Endodermal cell (in vitro differentiated cells): ENCODE results near the gene CREB3L2. TPM values are rescaled to one million over a fixed set of nuclear protein-coding genes. Genes with fewer than 3 reads are reported as not detected.

Experiments used
- DNase-seq: peaks from one replicate; pipeline ENCODE4 v3.0.0-alpha.2; 2017
- H3K27ac ChIP-seq: 2 replicates; pipeline ENCODE4 v1.5.1; 2013; ENCODE audit warnings: mild to moderate bottlenecking, low read depth, low read length, moderate library complexity
- H3K27me3 ChIP-seq: 2 replicates; pipeline ENCODE4 v1.6.1; 2013; ENCODE audit warnings: mild to moderate bottlenecking, low read length, moderate library complexity; ENCODE audit not compliant: insufficient read depth, control insufficient read depth, poor library complexity, severe bottlenecking
- H3K36me3 ChIP-seq: 2 replicates; pipeline ENCODE4 v1.7.0; 2013; ENCODE audit warnings: mild to moderate bottlenecking, low read length, moderate library complexity; ENCODE audit not compliant: control insufficient read depth, insufficient read depth
- H3K4me1 ChIP-seq: one replicate; pipeline ENCODE4 v1.7.0; 2013; ENCODE audit warnings: low read length; ENCODE audit not compliant: control insufficient read depth, insufficient read depth
- H3K4me3 ChIP-seq: 2 replicates; pipeline ENCODE4 v1.5.1; 2013; ENCODE audit warnings: mild to moderate bottlenecking, low read length, moderate library complexity
- H3K9ac ChIP-seq: 2 replicates; pipeline ENCODE4 v1.6.1; 2013; ENCODE audit warnings: mild to moderate bottlenecking, low read length, moderate library complexity; ENCODE audit not compliant: poor library complexity, severe bottlenecking; ENCODE audit errors: extremely low read depth
- H3K9me3 ChIP-seq: 2 replicates; pipeline ENCODE4 v1.6.1; 2013; ENCODE audit warnings: mild to moderate bottlenecking, low read length, moderate library complexity; ENCODE audit not compliant: control insufficient read depth
- H3K27ac Mint-ChIP-seq: 2 replicates; pipeline ENCODE4 v1.8.0; 2020; ENCODE audit warnings: mixed read lengths
- H3K27me3 Mint-ChIP-seq: 2 replicates; pipeline ENCODE4 v1.8.0; 2021; ENCODE audit warnings: mild to moderate bottlenecking, mixed read lengths; ENCODE audit not compliant: insufficient read depth
- H3K36me3 Mint-ChIP-seq: 2 replicates; pipeline ENCODE4 v1.8.0; 2020; ENCODE audit warnings: low read depth, mixed read lengths
- H3K4me1 Mint-ChIP-seq: 2 replicates; pipeline ENCODE4 v1.8.0; 2020; ENCODE audit warnings: mixed read lengths
- H3K4me3 Mint-ChIP-seq: 2 replicates; pipeline ENCODE4 v1.8.0; 2020; ENCODE audit warnings: mild to moderate bottlenecking, moderate library complexity, mixed read lengths
- H3K9me3 Mint-ChIP-seq: 2 replicates; pipeline ENCODE4 v1.8.0; 2020; ENCODE audit warnings: mild to moderate bottlenecking, mixed read lengths
- CTCF ChIP-seq: fragments of 200-600 bp; sonication (generic); conservative IDR thresholded peaks from 2 replicates; pipeline ENCODE4 v1.5.0; 2021; ENCODE audit warnings: antibody characterized with exemption, mild to moderate bottlenecking
- WGBS, 2 experiments: methylation state at CpG; one replicate each; pipeline versions ENCODE4 v1.1.5 to v1.1.7; 2013; ENCODE audit warnings: missing lambda C conversion rate in 2 of 2, mixed read lengths in 1 of 2; ENCODE audit not compliant: insufficient coverage in 1 of 2, insufficient read length in 1 of 2; 5-methylcytosine and 5-hydroxymethylcytosine counted together
- total RNA-seq, 2 donors: library from RNA; stranded (reverse); fragmentation: NEBNext Ultra II Directional in 1 of 2; extraction: Animal tissue kit (Norgen Biotek cat#: 25700) in 1 of 2; gene quantifications; 2 replicates in 1 of 2; 3 replicates in 1 of 2; pipeline ENCODE4 v1.2.1, GENCODE V29; 2021

CREB3L2 gene
- total RNA-seq, 2 donors from 2014 or later: 48.2 to 80.2 TPM

- TF ChIP-seq CTCF: no peak
- Histone ChIP-seq H3K36me3 (peaks cover 8% of the 10 kb centered on the region), H3K27ac (peak overlapping the region; percentile 32), H3K4me1 (no peaks in the 10 kb centered on the region), H3K9me3 (no peaks in the 10 kb centered on the region), H3K4me3 (no peak overlapping the region), H3K9ac (no peak overlapping the region), H3K27me3 (no peaks in the 10 kb centered on the region)
- WGBS, 2 experiments: 87 to 93% methylated on average over 2 to 3 of the region's 3 CpGs
- DNase-seq: no peak
- Mint-ChIP-seq H3K4me1 (peaks cover 19% of the 10 kb centered on the region), H3K9me3 (no peaks in the 10 kb centered on the region), H3K36me3 (peaks cover 16% of the 10 kb centered on the region), H3K4me3 (no peak overlapping the region), H3K27ac (no peak overlapping the region), H3K27me3 (no peaks in the 10 kb centered on the region)
Measured at GRCh38 chr7:137975221-137975620, 26.7 kb downstream of the CREB3L2 start.

- peaks cover 19% of the 10 kb centered on the region for H3K4me1 Mint-ChIP-seq
- no peak overlapping the region for H3K4me3 ChIP-seq
- DNase-seq: no peak
- H3K9me3 Mint-ChIP-seq: no peaks in the 10 kb centered on the region
- no peak overlapping the region for H3K27ac ChIP-seq
- H3K9me3 ChIP-seq: no peaks in the 10 kb centered on the region
- no peak overlapping the region for H3K9ac ChIP-seq
- 93 to 96% methylated on average over 1 of the region's 2 CpGs for WGBS, 2 experiments
- peaks cover 13% of the 10 kb centered on the region for H3K36me3 Mint-ChIP-seq
- no peak overlapping the region for H3K4me3 Mint-ChIP-seq
- no peaks in the 10 kb centered on the region for H3K27me3 Mint-ChIP-seq
- no peaks in the 10 kb centered on the region for H3K4me1 ChIP-seq
- no peaks in the 10 kb centered on the region for H3K27me3 ChIP-seq
- no peak overlapping the region for H3K27ac Mint-ChIP-seq
- TF ChIP-seq CTCF: no peak
- H3K36me3 ChIP-seq: peaks cover 8% of the 10 kb centered on the region
Measured at GRCh38 chr7:137974766-137975165, 27.1 kb downstream of the CREB3L2 start.

- WGBS, 2 experiments: 93% methylated on average over 2 to 8 of the region's 8 CpGs
- H3K9ac ChIP-seq: no peak overlapping the region
- H3K27me3 Mint-ChIP-seq: no peaks in the 10 kb centered on the region
Measured at GRCh38 chr7:137970253-137970975, 31.5 kb downstream of the CREB3L2 start.

More at GRCh38 chr7:137970253-137970975, 31.5 kb downstream of the CREB3L2 start:
- H3K4me1 Mint-ChIP-seq: peaks cover 43% of the 10 kb centered on the region
- H3K9me3 Mint-ChIP-seq: peaks cover 5% of the 10 kb centered on the region
- TF ChIP-seq CTCF: no peak
- Histone ChIP-seq H3K27ac (peak overlapping the region; percentile 79), H3K4me3 (no peak overlapping the region), H3K9me3 (no peaks in the 10 kb centered on the region), H3K36me3 (peaks cover 9% of the 10 kb centered on the region), H3K27me3 (no peaks in the 10 kb centered on the region), H3K4me1 (peaks cover 16% of the 10 kb centered on the region)
- H3K27ac Mint-ChIP-seq: no peak overlapping the region
- no peak for DNase-seq
- no peak overlapping the region for H3K4me3 Mint-ChIP-seq
- peaks cover 9% of the 10 kb centered on the region for H3K36me3 Mint-ChIP-seq
